HUES48 (cell line): ENCODE data around the gene COBL.

Experiments
- H3K27ac ChIP-seq: one replicate; pipeline ENCODE4 v1.7.0; 2013; ENCODE audit warnings: low read depth, low read length, inconsistent platforms
- H3K27me3 ChIP-seq: 2 replicates; pipeline ENCODE4 v1.6.1; 2013; ENCODE audit warnings: mild to moderate bottlenecking, low read length; ENCODE audit not compliant: control insufficient read depth, insufficient read depth
- H3K36me3 ChIP-seq: 2 replicates; pipeline ENCODE4 v1.6.1; 2013; ENCODE audit warnings: low read length; ENCODE audit not compliant: control insufficient read depth, insufficient read depth
- H3K4me1 ChIP-seq: 2 replicates; pipeline ENCODE4 v1.6.1; 2013; ENCODE audit warnings: mild to moderate bottlenecking, low read length; ENCODE audit not compliant: control insufficient read depth, insufficient read depth
- H3K4me3 ChIP-seq: 2 replicates; pipeline ENCODE4 v1.5.1; 2013; ENCODE audit warnings: mild to moderate bottlenecking, low read depth, low read length
- H3K9ac ChIP-seq: 2 replicates; pipeline ENCODE4 v1.6.1; 2013; ENCODE audit warnings: mild to moderate bottlenecking, low read depth, low read length, moderate library complexity
- H3K9me3 ChIP-seq: 2 replicates; pipeline ENCODE4 v1.6.1; 2013; ENCODE audit warnings: low read length; ENCODE audit not compliant: control insufficient read depth, insufficient read depth

COBL gene

DNA sequence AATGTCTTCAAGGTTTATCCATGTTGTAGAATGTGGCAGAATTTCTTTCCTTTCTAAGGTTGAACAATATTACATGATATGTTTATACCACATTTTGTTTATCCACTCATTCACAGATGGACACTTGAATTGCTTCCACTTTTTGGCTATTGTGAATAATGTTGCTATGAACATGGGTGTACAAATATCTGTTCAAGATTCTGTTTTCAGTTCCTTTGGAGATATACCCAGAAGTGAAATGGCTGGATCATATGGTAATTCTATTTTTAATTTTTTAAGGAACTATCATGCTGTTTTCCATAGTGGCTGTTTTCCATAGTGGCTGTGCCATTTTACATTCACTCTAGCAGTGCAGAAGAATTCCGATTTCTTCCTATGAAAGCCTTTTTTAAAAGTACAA, 339.2 kb downstream of the COBL start:
- H3K4me3 ChIP-seq: no peak overlapping the region

DNA sequence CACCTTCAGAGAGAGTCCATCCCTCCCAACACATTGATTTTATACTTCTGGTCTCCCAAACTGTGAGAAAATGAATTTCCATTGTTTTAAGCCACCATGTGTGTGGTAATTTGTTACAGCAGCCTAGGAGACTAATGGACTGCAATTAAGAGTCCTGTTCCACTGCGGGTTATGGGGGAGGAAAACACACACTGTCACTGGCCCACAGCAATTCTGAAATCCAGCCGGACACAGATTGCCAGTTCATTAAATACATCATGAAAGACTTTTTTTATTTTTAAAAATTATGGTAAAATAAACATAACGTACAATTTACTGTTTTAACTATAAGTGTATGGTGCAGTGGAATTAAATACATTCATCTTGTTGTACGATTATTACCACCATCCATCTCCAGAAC, 340.5 kb downstream of the COBL start:
- Histone ChIP-seq H3K4me3 (no peak overlapping the region), H3K4me1 (no peaks in the 10 kb centered on the region), H3K9me3 (no peaks in the 10 kb centered on the region), H3K27ac (no peak overlapping the region), H3K9ac (no peak overlapping the region), H3K36me3 (no peaks in the 10 kb centered on the region), H3K27me3 (no peaks in the 10 kb centered on the region)

More for the DNA sequence above, 339.2 kb downstream of the COBL start:
- Histone ChIP-seq H3K9me3 (no peaks in the 10 kb centered on the region), H3K27me3 (no peaks in the 10 kb centered on the region), H3K9ac (no peak overlapping the region), H3K4me1 (peaks cover 9% of the 10 kb centered on the region), H3K36me3 (no peaks in the 10 kb centered on the region), H3K27ac (no peak overlapping the region)

DNA sequence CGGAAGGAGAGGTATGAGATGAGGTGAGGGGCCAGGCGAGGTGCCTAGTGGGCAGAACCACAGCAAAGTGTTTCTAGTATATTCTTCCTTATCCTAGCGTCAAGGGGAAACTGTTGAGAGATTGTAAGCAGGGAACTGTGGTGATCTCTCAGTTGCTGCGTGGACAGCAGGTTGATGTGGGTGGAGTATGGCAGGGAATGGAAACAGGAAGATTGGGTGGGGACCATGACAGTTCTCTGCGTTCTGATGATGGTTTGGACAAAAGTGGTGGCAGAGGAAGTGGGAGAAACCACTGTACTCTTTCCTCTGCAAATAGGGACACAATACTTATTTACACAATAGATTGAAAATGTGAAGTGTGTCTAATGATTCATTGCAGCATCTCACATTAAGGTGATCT, 342.4 kb downstream of the COBL start:
- Histone ChIP-seq H3K36me3 (no peaks in the 10 kb centered on the region), H3K4me3 (no peak overlapping the region), H3K27me3 (no peaks in the 10 kb centered on the region), H3K4me1 (no peaks in the 10 kb centered on the region), H3K27ac (no peak overlapping the region), H3K9me3 (no peaks in the 10 kb centered on the region), H3K9ac (no peak overlapping the region)

DNA sequence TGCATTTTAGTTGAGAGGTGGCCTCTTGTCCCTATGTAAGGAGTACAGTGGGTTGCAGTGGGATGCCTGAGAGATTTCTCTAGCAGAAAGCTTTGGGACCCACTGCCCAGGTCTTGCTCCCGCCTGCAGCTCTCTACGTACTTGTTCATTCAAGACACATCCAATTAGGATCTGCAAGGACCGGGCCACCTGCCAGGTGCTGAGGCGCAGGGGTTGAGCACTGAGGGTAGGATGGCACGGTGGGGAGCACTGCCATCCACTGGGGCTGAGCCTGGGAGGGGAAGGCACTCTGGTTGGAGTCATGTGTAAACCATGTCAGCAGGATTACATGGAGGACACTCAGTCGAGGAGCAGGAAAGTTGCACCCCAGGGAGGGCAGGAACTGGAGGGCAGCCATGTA, 342.8 kb downstream of the COBL start:
- no peaks in the 10 kb centered on the region for H3K36me3 ChIP-seq
- no peak overlapping the region for H3K4me3 ChIP-seq
- H3K27me3 ChIP-seq: no peaks in the 10 kb centered on the region
- no peak overlapping the region for H3K9ac ChIP-seq
- H3K4me1 ChIP-seq: no peaks in the 10 kb centered on the region
- no peaks in the 10 kb centered on the region for H3K9me3 ChIP-seq
- no peak overlapping the region for H3K27ac ChIP-seq

DNA sequence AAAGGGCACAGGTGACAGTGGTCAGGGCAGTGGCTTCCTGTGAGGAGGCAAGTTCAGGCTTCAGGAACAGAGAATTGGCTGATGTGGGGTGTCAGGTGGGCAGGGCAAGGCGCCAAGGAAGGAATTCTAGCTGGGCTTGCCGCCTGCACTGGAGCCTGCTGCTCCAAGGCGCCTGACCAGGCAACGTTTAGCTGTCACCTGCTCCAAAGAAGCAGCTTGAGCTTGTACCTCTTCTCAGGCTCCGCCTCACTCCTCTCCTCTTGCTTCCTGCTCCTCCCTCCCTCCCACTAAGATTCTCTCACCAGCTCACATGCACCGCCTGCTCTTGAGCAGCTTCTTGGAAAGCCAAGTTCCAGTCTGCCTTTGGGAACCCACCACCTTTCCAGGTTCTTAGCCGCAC, 346.5 kb downstream of the COBL start:
- no peak overlapping the region for H3K9ac ChIP-seq
- no peak overlapping the region for H3K4me3 ChIP-seq
- H3K27ac ChIP-seq: no peak overlapping the region
- no peaks in the 10 kb centered on the region for H3K4me1 ChIP-seq
- no peaks in the 10 kb centered on the region for H3K27me3 ChIP-seq
- H3K36me3 ChIP-seq: no peaks in the 10 kb centered on the region
- peaks cover 9% of the 10 kb centered on the region for H3K9me3 ChIP-seq
